Fibroblast of peridontal ligament (primary cell): ENCODE measurements around the gene MAPK7.
A peak's percentile ranks its signal among the peaks of the same experiment; 100 is the strongest.

Experiments used
- DNase-seq: peaks from one replicate; pipeline ENCODE4 v3.0.0-alpha.2; 2010; ENCODE audit errors: extremely low read depth

Gene MAPK7

GRCh38 chr17:19378416-19379360 lies at the start of gene MAPK7:
TSS of gene MAPK7 (plus strand) at chr17:19378498. CDS start at chr17:19378901, 403 bp downstream.
- no peak for DNase-seq

GRCh38 chr17:19329136-19329535 lies 49.2 kb upstream of the MAPK7 start:
- no peak for DNase-seq

GRCh38 chr17:19329839-19330238 lies 48.5 kb upstream of the MAPK7 start:
- no peak for DNase-seq

- no peak for DNase-seq
Observed at GRCh38 chr17:19330271-19330670, 48.0 kb upstream of the MAPK7 start.

- DNase-seq = peak; percentile 90
Observed at GRCh38 chr17:19331134-19331533, 47.2 kb upstream of the MAPK7 start.

GRCh38 chr17:19331543-19332245 lies 46.6 kb upstream of the MAPK7 start:
- no peak for DNase-seq

GRCh38 chr17:19332371-19333131 lies 45.7 kb upstream of the MAPK7 start:
- DNase-seq = no peak

GRCh38 chr17:19333132-19333440 lies 45.2 kb upstream of the MAPK7 start:
- DNase-seq = no peak

- DNase-seq = no peak
Observed at GRCh38 chr17:19333736-19334290, 44.5 kb upstream of the MAPK7 start.

GRCh38 chr17:19334331-19334730 lies 44.0 kb upstream of the MAPK7 start:
- DNase-seq = no peak

GRCh38 chr17:19335951-19336631 lies 42.2 kb upstream of the MAPK7 start:
- no peak for DNase-seq

- DNase-seq = no peak
Observed at GRCh38 chr17:19336938-19337711, 41.2 kb upstream of the MAPK7 start.

GRCh38 chr17:19337712-19338023 lies 40.6 kb upstream of the MAPK7 start:
- no peak for DNase-seq

- DNase-seq = no peak
Observed at GRCh38 chr17:19338031-19338990, 40.0 kb upstream of the MAPK7 start.

- peak; percentile 76 for DNase-seq
Observed at GRCh38 chr17:19339341-19339815, 38.9 kb upstream of the MAPK7 start.

- DNase-seq = no peak
Observed at GRCh38 chr17:19341211-19341631, 37.1 kb upstream of the MAPK7 start.

GRCh38 chr17:19341641-19342610 lies 36.4 kb upstream of the MAPK7 start:
- DNase-seq = peak; percentile 42

GRCh38 chr17:19342611-19343255 lies 35.6 kb upstream of the MAPK7 start:
- no peak for DNase-seq
